PC-9 (cell line): Measurements from ENCODE around the gene TEX26. TPM values are rescaled to one million over a fixed set of nuclear protein-coding genes. Genes with fewer than 3 reads are reported as not detected.

Source experiments
- BruUV-seq: library from RNA; stranded (reverse); fragments of 400-500 nt; replicated peaks from 2 replicates; lab custom pipeline; 2021; lab: Mats Ljungman, UMichigan
- CTCF ChIA-PET: fragments of 300-600 bp; sonication (Branson Sonifier 250); formaldehyde crosslinking; loops from one replicate; lab custom pipeline; 2022; ENCODE audit warnings: antibody characterized with exemption; lab: Charles Lee
- POLR2A ChIA-PET: fragments of 300-600 bp; sonication (Branson Sonifier 250); formaldehyde crosslinking; loops from one replicate; lab custom pipeline; 2022; ENCODE audit warnings: antibody characterized with exemption; ENCODE audit not compliant: unreplicated experiment; lab: Charles Lee
- DNase-seq, 2 experiments: peaks; one replicate each; pipeline versions ENCODE4 v3.0.0 to v3.0.0-alpha.2; 2015 to 2022; ENCODE audit warnings: mixed read lengths in 1 of 2
- H2AFZ ChIP-seq: fragments of 200-600 bp; sonication (generic); 2 replicates; pipeline ENCODE4 v1.8.1; 2017; ENCODE audit warnings: antibody characterized with exemption
- H3F3A ChIP-seq: fragments of 200-600 bp; sonication (generic); 2 replicates; pipeline ENCODE4 v1.8.1; 2017; ENCODE audit warnings: antibody characterized with exemption, mild to moderate bottlenecking, low read depth; ENCODE audit not compliant: insufficient read depth
- H3K27ac ChIP-seq: fragments of 200-600 bp; sonication (generic); 2 replicates; pipeline ENCODE4 v1.6.1; 2016; ENCODE audit warnings: mixed run types
- H3K27me3 ChIP-seq: fragments of 200-600 bp; sonication (generic); 2 replicates; pipeline ENCODE4 v1.6.1; 2016; ENCODE audit warnings: low read depth, mixed run types; ENCODE audit not compliant: insufficient read depth
- H3K36me3 ChIP-seq: fragments of 200-600 bp; sonication (generic); 2 replicates; pipeline ENCODE4 v1.6.1; 2016; ENCODE audit warnings: low read depth, mixed run types
- H3K4me1 ChIP-seq: fragments of 200-600 bp; sonication (generic); replicated peaks from 2 replicates; pipeline ENCODE4 v1.6.1; 2016; ENCODE audit warnings: mixed run types; ENCODE audit not compliant: insufficient read depth
- H3K4me2 ChIP-seq: fragments of 200-600 bp; sonication (generic); 2 replicates; pipeline ENCODE4 v1.6.1; 2017; ENCODE audit warnings: mixed run types
- H3K4me3 ChIP-seq: fragments of 200-600 bp; sonication (generic); 2 replicates; pipeline ENCODE4 v1.6.1; 2016; ENCODE audit warnings: mixed run types
- H3K79me2 ChIP-seq: fragments of 200-600 bp; sonication (generic); 2 replicates; pipeline ENCODE4 v1.6.1; 2017; ENCODE audit warnings: low read depth, mixed run types
- H3K9me2 ChIP-seq: fragments of 200-600 bp; sonication (generic); 2 replicates; pipeline ENCODE4 v1.8.1; 2017; ENCODE audit warnings: mild to moderate bottlenecking; ENCODE audit not compliant: insufficient read depth
- H3K9me3 ChIP-seq: fragments of 200-600 bp; sonication (generic); 2 replicates; pipeline ENCODE4 v1.8.1; 2016; ENCODE audit warnings: low read depth; ENCODE audit not compliant: insufficient read depth
- H4K20me1 ChIP-seq: fragments of 200-600 bp; sonication (generic); 2 replicates; pipeline ENCODE4 v1.8.1; 2017; ENCODE audit not compliant: insufficient read depth
- EZH2 ChIP-seq: fragments of 200-600 bp; sonication (generic); IDR thresholded peaks from 2 replicates; pipeline ENCODE4 v1.8.0; 2017; ENCODE audit warnings: antibody characterized with exemption, low read depth
- intact Hi-C: fragments of 100-400 bp; cut with micrococcal nuclease; formaldehyde crosslinking; loops from one replicate; pipeline ENCODE4 v1.10.0; 2022; ENCODE audit not compliant: unreplicated experiment
- total RNA-seq: library from RNA; stranded (reverse); gene quantifications from 2 replicates; pipeline ENCODE4 v1.2.3, GENCODE V29; 2021
- TF ChIP-seq, protein P1 (sequence below): fragments of 200-600 bp; sonication (generic); conservative IDR thresholded peaks from 2 replicates; pipeline ENCODE4 v1.6.1; 2017; ENCODE audit warnings: mixed run types, antibody characterized with exemption, mild to moderate bottlenecking, moderate library complexity

TEX26 gene
- total RNA-seq, 1 experiment from 2014 or later: not detected

DNA sequence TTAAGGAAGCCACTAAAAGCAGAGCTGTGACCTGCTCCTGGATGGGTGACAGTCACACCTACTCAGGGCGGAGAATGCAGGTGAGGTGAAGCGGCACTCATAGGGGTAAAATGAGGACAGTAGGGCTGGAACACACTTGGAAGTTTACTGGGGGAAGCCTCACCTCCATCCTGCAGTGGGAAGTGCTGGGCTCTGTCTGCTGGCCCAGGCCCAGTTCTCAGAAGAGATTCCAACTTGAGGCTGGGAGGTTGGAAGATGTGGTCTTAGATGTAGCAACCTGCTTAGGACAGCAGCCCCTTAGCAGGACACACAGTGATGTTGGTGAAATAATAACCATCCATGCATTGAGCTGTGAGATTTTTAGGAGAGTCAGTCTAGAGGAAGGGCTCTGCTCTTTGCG is 21.8 kb upstream of the TEX26 start:
- POLR2A ChIA-PET: no interaction called here
- TF ChIP-seq, protein P1, sequence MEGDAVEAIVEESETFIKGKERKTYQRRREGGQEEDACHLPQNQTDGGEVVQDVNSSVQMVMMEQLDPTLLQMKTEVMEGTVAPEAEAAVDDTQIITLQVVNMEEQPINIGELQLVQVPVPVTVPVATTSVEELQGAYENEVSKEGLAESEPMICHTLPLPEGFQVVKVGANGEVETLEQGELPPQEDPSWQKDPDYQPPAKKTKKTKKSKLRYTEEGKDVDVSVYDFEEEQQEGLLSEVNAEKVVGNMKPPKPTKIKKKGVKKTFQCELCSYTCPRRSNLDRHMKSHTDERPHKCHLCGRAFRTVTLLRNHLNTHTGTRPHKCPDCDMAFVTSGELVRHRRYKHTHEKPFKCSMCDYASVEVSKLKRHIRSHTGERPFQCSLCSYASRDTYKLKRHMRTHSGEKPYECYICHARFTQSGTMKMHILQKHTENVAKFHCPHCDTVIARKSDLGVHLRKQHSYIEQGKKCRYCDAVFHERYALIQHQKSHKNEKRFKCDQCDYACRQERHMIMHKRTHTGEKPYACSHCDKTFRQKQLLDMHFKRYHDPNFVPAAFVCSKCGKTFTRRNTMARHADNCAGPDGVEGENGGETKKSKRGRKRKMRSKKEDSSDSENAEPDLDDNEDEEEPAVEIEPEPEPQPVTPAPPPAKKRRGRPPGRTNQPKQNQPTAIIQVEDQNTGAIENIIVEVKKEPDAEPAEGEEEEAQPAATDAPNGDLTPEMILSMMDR: no peak
- no peak for TF ChIP-seq EZH2
- H3K4me2 ChIP-seq: no peak overlapping the region
- no peaks in the 10 kb centered on the region for H3F3A ChIP-seq
- H3K27me3 ChIP-seq: peaks cover 26% of the 10 kb centered on the region; the same call in 1 of the 2 replicates
- no peak overlapping the region for H3K4me3 ChIP-seq
- CTCF ChIA-PET: no interaction called here
- no TSS peak for BruUV-seq
- no peaks in the 10 kb centered on the region for H4K20me1 ChIP-seq
- no peak overlapping the region for H2AFZ ChIP-seq
- H3K27ac ChIP-seq: no peak overlapping the region
- no peaks in the 10 kb centered on the region for H3K4me1 ChIP-seq
- intact Hi-C loops: no loop called here
- no peaks in the 10 kb centered on the region for H3K9me2 ChIP-seq
- H3K79me2 ChIP-seq: no peaks in the 10 kb centered on the region
- no peak for DNase-seq
- no peaks in the 10 kb centered on the region for H3K36me3 ChIP-seq
- no peaks in the 10 kb centered on the region for H3K9me3 ChIP-seq

DNA sequence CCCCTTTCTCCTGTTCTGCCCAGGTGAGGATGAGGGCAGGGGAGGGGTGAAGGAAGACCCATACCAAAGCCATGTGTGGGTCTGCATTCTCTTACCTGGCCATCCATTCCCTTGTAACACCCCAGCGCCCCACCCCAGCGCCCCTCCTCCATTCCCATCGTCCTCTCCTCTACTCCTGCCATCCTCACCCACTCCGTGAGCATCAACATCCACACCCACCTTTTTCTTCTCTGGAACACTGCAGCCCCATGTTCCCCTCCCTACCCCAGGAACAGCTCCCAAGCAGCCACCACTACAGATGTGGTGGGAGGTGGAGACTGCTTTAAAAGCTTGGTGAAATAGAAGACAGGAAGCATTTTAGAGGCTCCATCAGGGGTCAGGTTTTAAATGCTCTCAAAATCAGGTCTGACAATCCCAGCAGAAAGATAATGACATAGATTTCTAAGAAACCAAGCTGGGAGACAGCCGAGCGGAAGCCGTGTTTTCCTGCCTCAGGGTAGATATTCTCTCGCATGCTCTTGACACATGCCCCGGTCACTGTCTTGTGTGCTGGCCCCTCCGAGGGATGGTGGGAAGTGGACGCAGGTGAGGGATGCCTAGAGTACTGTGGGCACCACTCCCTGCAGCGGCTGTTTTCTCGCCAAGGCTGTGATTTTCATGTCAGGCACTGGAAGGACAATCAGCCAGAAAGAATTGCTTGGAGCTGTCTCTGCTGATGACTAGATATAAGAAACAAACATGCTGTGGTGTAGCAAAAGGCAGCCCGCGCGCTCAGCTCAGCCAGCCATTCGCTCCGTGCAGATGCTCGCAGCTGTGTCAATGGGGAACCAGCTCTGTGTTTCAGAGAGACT is 16.5 kb upstream of the TEX26 start:
- no peak overlapping the region for H2AFZ ChIP-seq
- intact Hi-C loops: no loop called here
- no peak overlapping the region for H3K4me3 ChIP-seq
- H4K20me1 ChIP-seq: no peaks in the 10 kb centered on the region
- H3K27ac ChIP-seq: no peak overlapping the region
- H3F3A ChIP-seq: no peaks in the 10 kb centered on the region
- no peaks in the 10 kb centered on the region for H3K4me1 ChIP-seq
- no peak overlapping the region for H3K4me2 ChIP-seq
- H3K27me3 ChIP-seq: peaks cover 17% of the 10 kb centered on the region; the same call in 1 of the 2 replicates
- DNase-seq: no peak
- H3K9me2 ChIP-seq: no peaks in the 10 kb centered on the region
- ChIA-PET CTCF (no interaction called here), POLR2A (no interaction called here)
- H3K79me2 ChIP-seq: no peaks in the 10 kb centered on the region
- H3K9me3 ChIP-seq: no peaks in the 10 kb centered on the region
- no TSS peak for BruUV-seq
- H3K36me3 ChIP-seq: no peaks in the 10 kb centered on the region
- TF ChIP-seq, protein P1: no peak
- no peak for TF ChIP-seq EZH2

DNA sequence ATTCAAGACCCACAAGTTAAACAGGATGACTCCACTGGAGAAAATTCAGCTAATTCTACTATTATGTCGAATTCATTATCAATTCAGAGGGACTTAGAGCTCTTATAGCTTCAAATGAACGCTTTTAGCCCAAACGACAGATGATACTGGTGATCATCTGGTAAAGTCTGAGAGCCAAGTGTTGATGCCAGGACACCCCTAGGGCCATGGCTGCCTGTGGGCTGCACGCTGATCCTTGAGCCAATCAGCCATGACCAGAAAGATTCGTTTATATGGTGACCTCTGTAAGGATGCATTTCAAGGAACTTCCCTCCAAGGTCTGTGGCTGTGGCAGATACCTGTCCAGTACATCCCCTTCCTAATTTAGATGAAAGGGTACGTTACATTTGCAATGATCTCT is 15.5 kb upstream of the TEX26 start:
- H3F3A ChIP-seq: no peaks in the 10 kb centered on the region
- TF ChIP-seq, protein P1: no peak
- TF ChIP-seq EZH2: no peak
- no peaks in the 10 kb centered on the region for H4K20me1 ChIP-seq
- no peaks in the 10 kb centered on the region for H3K9me3 ChIP-seq
- no peaks in the 10 kb centered on the region for H3K9me2 ChIP-seq
- H2AFZ ChIP-seq: no peak overlapping the region
- peaks cover 17% of the 10 kb centered on the region; the same call in 1 of the 2 replicates for H3K27me3 ChIP-seq
- intact Hi-C loops: no loop called here
- H3K79me2 ChIP-seq: no peaks in the 10 kb centered on the region
- H3K27ac ChIP-seq: no peak overlapping the region
- CTCF ChIA-PET: no interaction called here
- BruUV-seq: no TSS peak
- no peak overlapping the region for H3K4me3 ChIP-seq
- H3K4me2 ChIP-seq: no peak overlapping the region
- DNase-seq: no peak
- no peaks in the 10 kb centered on the region for H3K36me3 ChIP-seq
- POLR2A ChIA-PET: no interaction called here
- H3K4me1 ChIP-seq: no peaks in the 10 kb centered on the region
